ENCODE data around the gene NUP133.
"Not testable (repeated sequence)": the region's sequence is repeated elsewhere in the genome, so short reads cannot be mapped to it uniquely, and the experiment has no call there.

The NUP133 gene

DNA sequence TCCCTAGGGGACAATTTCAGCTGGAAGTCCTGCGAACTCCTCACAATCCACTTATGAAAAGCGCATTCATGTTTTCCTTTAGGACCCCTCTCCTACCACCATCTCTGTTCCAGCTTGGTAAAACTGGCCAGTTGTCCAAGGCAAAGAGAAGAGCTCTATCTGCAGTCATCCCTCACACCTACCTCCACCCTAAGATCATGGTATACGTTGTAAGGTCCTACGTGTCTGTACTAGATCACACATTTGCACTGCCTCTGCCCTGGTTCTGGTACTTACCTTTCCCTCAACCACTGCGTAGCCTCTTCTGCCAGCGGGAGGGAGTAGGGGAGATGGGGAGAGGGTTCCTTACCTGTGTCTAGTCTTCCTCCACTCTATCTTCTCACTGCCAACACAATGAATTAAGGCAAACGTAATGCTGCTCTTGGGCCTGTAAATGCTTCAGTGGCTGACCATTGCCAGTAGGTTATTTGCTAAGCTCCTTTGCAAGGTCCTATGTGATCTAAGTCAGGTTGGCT lies 739 bp upstream of the NUP133 start:
- DNase-seq: no peak

DNA sequence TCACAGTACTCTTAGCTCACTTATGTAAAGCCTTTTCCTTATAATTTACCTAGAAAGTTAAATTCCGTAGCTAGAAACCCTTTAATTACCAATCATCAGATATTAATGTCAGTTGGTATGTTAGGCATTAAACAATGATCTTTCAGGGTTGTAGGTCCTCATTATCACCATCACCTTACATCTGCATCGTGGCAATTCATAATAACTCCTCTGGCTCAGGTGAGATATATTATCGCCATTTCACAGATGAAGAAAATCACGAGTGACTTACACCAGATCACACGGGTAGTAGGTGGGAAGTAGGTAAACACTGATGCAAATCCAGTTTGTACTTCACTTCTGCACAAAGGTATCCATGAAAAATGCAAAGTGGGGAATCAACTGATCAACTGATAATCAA lies 639 bp downstream of the NUP133 start:
- no peak for DNase-seq

DNA sequence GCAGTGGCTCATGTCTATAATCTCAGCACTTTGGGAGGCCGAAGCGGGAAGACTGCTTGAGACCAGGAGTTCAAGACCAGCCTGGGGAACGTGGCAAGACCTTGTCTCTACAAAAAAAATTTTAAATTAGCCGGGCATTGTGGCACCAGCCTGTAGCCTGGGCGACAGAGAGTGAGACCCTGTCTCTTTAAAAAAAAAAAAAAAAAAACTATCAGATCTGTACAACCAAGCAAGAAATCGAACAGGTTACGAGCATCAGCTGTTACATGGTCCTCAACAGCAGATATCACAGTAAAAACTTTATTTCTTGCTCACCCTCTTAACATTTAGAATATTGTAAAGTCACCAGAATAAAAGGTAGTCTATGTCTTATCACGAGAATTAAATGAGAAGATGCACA lies 1.5 kb downstream of the NUP133 start:
- DNase-seq: no peak

DNA sequence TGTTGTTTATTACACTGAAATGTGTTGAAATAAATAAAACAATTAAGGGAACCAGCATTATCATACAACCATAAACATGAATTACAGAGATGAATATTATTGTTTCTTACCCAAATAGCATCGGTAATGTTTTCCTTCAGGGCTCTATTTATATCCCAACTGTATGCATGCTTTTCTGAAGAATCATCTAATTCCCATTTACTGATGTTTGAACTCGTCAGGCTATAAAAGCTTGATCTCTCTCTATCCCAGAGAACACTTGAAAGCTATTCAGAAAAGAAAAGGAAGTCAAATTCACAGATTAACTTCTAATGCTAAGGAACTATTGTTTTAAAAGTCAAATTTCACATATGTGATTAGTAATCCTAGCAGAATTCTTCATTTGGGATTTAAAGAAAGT lies 12.4 kb downstream of the NUP133 start:
- DNase-seq: no peak

DNA sequence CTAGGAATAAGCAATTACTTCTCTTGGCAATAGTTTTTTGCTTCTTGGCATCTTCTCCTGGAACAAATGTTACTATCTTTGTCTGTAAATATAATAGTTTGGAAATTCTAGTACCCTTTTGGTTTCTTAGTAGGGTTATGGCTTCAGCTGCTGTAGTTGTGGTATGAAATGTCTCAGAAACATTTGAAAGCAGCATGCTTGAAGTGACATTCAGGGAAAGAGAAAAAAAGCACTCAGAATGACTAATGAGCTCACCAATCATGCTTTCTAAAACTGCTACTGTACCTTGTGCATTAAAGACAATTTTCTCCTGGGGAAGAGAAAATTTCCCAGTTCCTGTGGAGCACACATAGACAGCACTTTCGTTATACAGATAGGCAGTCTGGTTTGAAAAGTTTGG lies 21.0 kb downstream of the NUP133 start:
- no peak for DNase-seq

DNA sequence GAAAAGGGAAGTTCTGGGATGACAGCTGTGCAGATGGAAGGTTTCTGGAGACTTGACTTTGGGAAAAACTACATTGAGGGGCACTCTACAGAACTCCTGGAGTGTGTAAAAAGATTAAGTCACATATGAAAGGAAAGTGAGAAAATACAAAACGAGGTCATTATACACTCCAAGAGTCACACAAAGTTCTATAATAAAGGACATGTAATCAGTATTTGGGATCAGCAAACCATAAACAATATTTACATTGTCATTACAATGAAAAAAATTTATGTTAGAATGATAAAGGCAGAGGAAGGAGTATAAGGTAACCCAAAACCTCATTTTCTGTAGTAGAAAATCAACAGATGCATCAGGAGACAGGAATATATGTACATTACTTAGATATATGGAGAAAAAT lies 22.8 kb downstream of the NUP133 start:
- no peak for DNase-seq

DNA sequence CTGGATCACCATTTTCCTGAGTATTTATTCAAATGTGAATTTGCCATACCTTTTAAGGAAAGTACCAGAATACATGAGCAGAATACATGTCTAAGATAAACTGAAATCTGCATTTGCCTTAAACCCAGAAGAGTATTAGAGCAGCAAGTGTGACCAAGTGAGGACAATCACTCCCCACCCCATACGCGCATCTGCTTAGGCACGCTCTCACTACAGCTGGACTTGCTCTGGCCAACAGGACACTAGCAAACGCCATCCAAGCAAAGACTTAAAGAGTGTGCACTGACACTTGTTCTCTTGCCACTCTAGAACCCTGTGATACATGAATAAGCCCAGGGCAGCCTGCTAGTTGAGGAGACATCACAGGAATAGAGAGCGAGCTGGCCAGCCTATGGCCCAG lies 25.6 kb downstream of the NUP133 start:
- DNase-seq: no peak

DNA sequence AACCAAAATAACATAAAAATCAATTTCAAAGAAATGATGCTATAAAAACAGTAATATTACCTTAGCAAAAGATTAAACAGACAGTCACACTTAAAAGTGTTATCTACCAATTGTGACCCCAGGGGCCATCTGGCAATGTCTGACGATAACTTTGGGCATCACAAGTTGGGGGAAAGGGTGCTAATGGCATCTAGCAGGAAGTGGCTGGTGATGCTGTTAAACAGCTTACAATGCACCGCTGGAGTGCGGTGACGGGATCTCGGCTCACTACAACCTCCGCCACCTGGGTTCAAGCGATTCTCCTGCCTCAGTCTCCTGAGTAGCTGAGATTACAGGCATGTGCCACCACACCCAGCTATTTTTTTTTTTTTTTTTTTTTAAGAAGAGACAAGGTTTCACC lies 27.6 kb downstream of the NUP133 start:
- DNase-seq: no peak

DNA sequence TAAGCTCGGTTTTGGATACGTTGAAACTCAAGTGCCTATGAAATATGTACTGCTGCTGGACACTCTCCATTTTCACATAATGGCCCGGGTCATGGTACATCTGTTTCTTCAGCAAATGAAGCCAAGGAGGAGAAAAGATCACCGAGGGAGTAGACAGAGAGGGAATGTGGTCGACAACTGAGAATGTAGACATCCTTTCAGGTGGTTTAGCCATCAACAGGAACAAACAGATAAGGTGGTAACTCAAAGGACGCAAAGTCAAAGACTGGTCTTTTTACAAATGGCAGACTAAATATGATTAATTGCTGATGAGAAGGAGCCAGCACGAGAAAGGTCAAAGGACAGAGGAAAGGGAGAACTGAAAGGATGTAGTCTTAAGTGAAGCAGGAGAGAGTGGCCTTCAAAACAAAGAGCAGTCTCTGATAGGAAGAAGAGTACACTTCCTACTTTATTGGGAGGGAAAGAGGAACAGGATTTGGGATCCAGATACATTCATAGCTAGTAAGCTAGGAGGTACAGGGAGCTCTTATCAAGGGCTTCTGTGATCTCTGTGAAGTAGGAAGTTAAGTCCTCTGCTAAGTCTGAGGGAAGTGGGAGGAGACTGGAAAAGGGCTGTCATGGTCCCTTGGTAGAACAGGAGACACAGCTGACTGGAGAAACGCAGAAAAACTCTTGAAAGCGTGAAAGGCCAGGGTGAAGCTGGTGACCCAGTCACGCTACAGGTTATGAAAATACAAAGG lies 28.3 kb downstream of the NUP133 start:
- no peak for DNase-seq

DNA sequence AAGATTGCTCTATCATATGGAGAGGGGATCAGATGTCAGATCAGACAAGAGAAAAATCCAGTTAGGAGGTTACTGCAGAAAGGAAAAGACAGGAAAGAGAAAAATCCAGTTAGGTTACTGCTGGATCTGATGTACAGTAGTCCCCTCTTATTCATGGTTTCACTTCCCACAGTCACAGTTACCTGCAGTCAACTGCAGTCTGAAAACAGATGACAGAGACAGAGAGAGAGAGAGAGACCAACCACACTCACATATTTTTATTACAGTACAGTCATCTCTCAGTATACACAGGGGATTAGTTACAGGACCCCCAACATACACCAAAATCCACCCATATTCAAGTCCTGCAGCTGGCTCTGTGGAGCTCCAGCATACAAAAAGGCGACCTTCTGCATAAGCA lies 29.3 kb downstream of the NUP133 start:
- no peak for DNase-seq

DNA sequence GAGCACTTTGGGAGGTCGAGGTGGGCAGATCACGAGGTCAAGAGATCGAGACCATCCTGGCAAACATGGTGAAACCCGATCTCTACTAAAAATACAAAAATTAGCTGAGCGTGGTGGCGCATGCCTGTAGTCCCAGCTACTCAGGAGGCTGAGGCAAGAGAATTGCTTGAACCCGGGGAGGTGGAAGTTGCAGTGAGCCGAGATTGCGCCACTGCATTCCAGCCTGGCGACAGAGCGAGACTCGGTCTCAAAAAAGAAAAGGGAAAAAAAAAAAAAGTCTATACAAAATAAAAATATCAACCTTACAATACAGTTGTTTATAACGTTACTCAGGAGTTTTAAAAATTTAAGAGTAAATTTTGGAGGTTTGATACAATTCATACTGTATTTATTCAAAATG lies 32.3 kb downstream of the NUP133 start:
- not testable (repeated sequence) for DNase-seq

DNA sequence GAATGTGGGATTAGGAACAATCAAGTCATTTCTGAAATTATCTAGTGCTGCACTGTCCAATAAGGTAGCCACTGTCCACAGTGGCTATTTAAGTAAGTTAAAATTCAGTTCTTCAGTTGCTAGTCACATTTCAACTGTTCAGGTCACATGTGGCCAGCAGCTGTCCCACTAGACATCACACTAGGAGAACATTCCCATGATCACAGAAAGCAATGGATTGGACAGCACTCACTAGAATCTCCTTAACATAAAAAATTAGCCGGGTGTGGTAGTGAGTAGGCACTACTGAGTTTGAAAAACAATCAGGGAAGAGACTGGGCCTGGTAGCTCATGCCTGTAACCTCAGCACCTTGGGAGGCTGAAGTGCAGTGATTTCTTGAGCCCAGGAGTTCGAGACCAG lies 33.6 kb downstream of the NUP133 start:
- DNase-seq: no peak

DNA sequence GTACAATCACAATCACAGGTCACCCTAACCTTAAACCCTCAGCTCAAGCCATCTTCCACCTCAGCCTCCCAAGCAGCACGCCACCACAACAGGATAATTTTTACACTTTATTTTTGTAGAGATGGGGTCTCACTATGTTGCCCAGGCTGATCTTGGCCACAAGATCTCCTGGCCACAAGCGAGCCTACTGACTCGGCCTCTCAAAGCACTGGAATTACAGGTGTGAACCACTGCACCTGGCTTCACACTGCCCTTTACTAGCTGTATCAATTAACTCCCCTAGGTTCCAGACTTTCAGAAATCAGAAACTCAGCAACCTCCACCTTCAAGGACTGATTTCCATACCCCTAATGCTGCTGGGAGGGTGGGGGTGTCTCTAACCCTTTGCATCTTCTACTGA lies 37.0 kb downstream of the NUP133 start:
- DNase-seq: no peak

DNA sequence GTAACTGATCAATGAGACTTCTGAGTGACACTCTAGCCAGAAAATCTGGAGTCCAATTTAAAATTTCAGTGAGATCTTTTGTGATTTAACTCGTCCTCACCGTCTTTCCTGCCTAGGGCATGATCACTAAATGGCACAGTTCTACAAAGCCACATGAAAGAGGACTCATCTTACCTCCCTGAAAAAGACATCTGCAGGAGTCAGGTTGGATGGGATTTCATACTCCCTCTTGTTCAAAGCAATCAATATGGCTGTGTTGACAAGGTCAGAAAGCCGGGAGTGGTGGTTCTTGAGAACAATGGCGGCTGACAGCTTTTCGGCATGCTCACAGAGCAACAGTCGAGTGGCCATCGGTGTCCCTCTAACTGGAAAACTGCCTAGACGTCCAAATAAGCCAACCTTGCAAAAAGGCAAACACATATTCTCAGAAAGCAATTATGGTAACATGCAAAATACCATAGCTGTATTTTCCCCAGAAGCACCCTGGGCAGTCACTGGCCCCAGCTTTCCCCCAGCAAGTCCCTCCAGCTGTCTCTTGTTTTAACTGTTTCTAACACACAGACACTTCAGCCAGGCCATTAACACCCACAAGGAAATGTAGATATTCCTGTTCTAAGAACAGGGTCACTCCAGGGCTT lies 37.6 kb downstream of the NUP133 start:
- no peak for DNase-seq

DNA sequence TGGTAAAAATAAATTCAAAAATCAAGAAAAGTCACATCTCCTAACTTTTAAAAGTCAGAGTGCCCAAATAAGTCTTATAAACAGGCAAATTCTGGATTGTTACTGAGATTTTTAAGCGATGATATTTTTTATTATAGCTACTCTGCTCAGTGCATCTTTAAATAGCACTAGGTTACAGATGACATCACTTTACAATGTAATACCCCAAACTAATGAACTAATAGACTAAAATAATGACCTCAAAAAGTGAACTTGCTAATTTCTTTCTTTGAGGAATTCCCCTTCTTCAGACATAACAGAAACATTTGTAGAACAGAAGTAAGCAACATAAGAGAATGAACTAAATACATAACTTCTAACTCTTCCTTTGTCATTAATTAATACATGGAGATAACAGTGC lies 41.3 kb downstream of the NUP133 start:
- DNase-seq: no peak

DNA sequence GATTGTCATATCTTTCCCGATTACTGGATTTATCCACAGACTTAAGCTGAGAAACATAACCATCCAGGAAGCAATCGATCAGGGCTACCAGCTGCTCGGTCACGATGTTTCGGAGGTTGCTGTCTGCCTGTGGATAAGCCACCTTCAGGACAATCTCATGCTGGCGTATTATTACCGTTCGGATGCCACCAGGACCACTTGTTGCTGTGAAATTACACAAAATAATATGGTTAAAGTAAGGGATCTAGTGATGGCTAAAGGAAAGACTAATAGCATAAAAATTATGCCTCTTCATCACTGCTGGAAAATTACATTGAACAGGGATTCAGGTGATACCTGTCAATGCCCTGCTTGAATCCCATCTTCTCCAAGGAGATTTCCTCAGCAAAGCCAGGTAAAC lies 43.5 kb downstream of the NUP133 start:
- no peak for DNase-seq

DNA sequence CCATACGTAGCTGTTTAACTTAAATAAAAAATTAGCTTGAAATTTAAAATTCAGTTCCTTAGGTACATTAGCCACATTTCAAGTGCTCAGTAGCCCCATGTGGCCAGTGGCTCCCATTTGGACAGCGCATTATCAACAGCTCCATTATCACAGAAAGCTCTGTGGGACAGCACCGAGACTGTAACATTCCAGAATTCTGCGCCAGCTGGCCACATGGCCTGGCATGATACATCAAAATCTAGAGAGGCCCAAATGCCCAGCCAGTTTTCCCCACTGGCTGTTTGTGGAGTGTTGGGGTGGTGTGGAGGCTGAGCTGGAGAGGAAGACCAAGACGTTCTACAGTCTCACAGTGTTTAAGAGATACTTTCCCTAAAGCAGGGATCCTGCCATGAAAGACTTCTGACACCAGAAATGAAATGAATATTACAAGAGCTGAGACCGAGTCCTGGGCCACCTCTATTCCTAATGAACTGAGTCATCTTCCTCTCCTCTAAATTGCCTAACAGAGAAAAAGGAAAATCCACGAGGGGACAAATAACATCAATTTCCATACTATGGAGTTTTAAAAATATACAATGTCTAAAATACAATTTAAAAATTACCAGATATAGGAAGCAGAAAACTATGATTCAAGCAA lies 47.0 kb downstream of the NUP133 start:
- DNase-seq: no peak

DNA sequence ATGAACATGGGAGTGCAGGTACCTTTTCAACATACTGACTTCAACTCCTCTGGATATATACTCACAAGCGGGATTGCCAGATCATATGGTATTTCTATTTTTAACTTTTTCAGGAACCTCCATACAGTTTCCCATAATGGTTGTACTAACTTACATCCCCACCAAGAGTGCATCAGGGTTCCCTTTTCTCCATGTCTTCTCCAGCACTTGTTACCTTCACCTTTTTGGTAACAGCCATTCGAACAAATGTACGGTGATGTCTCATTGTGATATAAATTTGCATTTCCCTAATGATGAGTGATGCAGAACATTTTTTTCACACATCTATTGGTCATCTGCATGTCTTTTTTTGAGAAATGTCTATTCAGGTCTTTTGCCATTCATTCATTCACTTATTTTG lies 48.3 kb downstream of the NUP133 start:
- DNase-seq: no peak

DNA sequence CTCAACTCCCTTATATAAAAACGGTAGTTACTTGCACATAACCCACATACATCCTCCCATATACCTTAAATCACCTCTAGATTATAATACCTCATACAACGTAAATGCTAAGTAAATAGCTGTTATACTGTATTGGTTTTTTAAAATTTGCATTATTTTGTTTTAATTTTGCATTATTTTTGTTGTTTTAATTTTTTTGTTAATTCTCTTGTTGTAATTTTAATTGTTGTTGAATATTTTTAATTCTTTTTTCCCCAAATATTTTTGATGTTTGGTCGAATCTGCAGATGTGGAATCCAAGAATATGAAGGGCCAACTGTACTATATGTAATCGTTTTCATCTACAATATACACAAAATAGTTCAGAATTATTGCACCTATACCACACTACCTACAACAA lies 50.7 kb downstream of the NUP133 start:
- no peak for DNase-seq

DNA sequence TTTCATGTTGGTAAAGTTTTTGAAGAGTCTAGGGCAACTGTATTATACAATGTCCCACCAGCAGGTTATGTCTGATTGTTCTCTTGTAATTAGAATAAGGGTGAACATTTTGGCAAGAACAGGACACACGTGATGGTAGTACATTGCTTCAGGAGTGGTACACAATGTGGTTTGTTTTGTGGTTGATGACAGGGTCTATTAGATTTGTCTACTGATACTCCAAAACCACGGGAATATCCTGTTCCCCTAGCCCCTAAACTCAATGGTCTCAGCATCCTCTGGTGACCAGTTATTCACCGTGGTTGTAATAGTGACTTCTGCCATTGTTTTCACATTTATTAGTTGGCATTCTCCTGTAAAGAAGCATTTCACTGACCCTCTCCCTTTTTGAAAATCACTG lies 52.1 kb downstream of the NUP133 start:
- DNase-seq: no peak

DNA sequence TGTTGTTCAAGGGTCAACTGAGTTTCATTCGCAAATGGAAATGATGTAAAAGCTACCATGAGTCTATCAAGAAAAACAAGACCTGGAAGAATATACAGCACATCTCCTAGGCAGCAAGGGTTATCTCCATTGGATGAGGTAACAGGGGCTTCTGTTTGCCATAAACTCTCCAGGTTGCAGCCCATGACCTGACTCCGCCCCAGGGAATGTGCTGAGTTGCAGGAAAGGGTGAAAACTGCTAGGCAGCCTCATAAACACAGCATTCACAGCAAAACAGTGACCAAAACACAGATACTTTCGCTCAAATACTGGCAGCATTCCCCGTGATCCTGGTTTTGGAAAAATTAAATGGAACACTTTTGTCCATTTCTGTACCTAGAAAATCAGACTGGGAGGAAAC lies 54.1 kb downstream of the NUP133 start:
- no peak for DNase-seq

DNA sequence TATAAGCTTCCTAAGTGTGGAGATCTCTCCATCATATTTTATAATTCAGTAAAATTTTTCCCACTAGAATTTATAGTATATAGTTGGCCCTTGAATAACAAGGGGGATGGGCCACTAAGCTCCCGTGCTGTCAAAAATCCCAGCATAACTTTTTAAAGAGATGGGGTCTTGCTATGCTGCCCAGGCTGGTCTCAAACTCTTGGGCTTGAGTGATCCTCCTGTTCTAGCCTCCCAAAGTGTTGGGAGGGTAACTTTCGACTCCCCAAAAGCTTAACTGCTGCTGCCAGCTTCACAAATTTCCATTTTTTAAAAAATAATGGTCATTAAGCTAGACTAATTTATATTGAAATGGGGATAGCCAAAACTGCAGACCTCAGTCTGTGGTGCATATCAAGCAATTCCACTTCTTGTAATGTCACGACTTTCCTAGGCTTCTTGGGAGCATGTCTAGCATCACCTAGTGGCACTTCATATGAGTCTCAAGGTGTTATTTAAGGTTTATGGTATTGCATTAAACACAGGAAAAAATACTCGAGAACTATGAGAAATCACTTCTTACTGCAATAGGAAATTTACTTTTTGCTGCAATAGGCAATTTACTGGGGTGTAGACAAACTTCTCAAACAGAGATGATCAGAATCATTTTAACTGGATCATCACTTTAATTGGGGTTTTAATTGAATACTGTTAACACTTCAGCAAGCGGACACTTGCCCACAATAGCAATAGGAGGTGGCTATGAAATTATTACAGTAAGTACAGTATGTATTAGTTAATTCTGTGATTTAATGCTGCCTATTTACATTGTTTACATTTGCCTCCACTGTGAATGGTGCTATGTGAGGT lies 55.0 kb downstream of the NUP133 start:
- no peak for DNase-seq

DNA sequence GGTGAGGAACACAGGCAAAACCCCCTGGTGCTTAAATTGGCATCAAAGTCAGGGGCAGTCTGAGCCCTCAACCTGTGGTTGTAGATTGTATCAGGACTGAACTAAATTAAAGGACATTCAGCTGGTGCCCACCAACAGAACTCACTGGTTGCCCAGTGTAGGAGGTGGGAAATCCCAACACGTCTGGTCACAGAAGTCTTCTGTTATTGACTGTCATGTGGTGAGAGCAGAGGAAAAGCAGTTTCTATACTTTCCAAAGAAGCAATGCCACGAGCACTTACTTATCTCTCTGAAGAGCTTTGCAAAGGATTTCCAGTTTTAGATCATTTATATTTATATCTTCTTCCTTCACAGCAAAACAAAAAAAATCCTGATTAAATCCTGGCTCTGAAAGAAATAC lies 59.3 kb downstream of the NUP133 start:
- no peak for DNase-seq
